Prostate gland (tissue), 2 donors: ENCODE data around the gene LNX2. TPM values are rescaled to one million over a fixed set of nuclear protein-coding genes. Genes with fewer than 3 reads are reported as not detected.

Experiments
- DNase-seq: peaks from one replicate; pipeline ENCODE4 v3.0.0-alpha.2; 2019; ENCODE audit warnings: low spot score
- H3K27ac ChIP-seq, 2 donors: fragments of 200-600 bp; sonication (generic); 2 replicates each; pipeline ENCODE4 v1.5.1; 2017 to 2019
- H3K27me3 ChIP-seq: fragments of 200-600 bp; sonication (generic); replicated peaks from 2 replicates; pipeline ENCODE4 v1.5.1; 2019; ENCODE audit not compliant: insufficient read depth
- H3K36me3 ChIP-seq, 2 donors: fragments of 200-600 bp; sonication (generic); 1 replicate in 1 of 2; 2 replicates in 1 of 2; pipeline versions ENCODE4 v1.5.1 to v1.8.1; 2017 to 2019
- H3K4me1 ChIP-seq: fragments of 200-600 bp; sonication (generic); replicated peaks from 2 replicates; pipeline ENCODE4 v1.5.1; 2019
- H3K4me3 ChIP-seq, 2 donors: fragments of 200-600 bp; sonication (generic); 2 replicates each; pipeline ENCODE4 v1.5.1; 2017 to 2019
- H3K9me3 ChIP-seq: fragments of 200-600 bp; sonication (generic); 2 replicates; pipeline ENCODE4 v1.5.1; 2017
- CTCF ChIP-seq, 4 experiments: fragments of 200-600 bp in 2 of 4; fragments of 450-650 bp in 2 of 4; sonication (generic) in 2 of 4; IDR thresholded peaks; 1 replicate in 3 of 4; 2 replicates in 1 of 4; pipeline ENCODE4 v1.5.1; 2016 to 2019; ENCODE audit warnings: antibody characterized with exemption in 4 of 4, mild to moderate bottlenecking in 2 of 4, moderate library complexity in 2 of 4
- POLR2A ChIP-seq: fragments of 450-650 bp; IDR thresholded peaks from one replicate; pipeline ENCODE4 v1.6.1; 2016; ENCODE audit warnings: antibody characterized with exemption, mild to moderate bottlenecking
- POLR2AphosphoS5 ChIP-seq: sonication (generic); formaldehyde crosslinking; IDR thresholded peaks from one replicate; pipeline ENCODE4 v1.6.1; 2017; ENCODE audit warnings: antibody characterized with exemption
- WGBS: methylation state at CpG from one replicate; pipeline ENCODE4 v1.1.5; 2018; 5-methylcytosine and 5-hydroxymethylcytosine counted together
- intact Hi-C: fragments of 100-400 bp; cut with DNase I; formaldehyde crosslinking; loops from one replicate; pipeline ENCODE4 v1.14.2; 2022
- total RNA-seq, 2 donors: library from RNA; depleted of rRNA; stranded (reverse); fragments of >200 nt; gene quantifications; one replicate each; pipeline ENCODE4 v1.1.0, GENCODE V29; 2016

The LNX2 gene
- total RNA-seq, 2 donors from 2014 or later: 26.3 to 34.1 TPM

GRCh38 chr13:27496006-27496405, 124.3 kb downstream of the LNX2 start:
- Histone ChIP-seq H3K27ac (no peak overlapping the region), H3K27me3 (peaks cover 6% of the 10 kb centered on the region), H3K4me3 (no peak overlapping the region), H3K4me1 (no peaks in the 10 kb centered on the region), H3K9me3 (no peaks in the 10 kb centered on the region), H3K36me3 (no peaks in the 10 kb centered on the region)
- TF ChIP-seq POLR2AphosphoS5 (no peak), POLR2A (no peak), CTCF (IDR thresholded peaks at IDR 0.05) (no peak)
- DNase-seq: no peak
- intact Hi-C loops: no loop called here
- WGBS: 65% methylated on average over 4 of the region's 4 CpGs

Other genes with a start within 250 kb of the LNX2 start
- 100 to 1,000 TPM in 1 of 2 donors, 10 to 100 TPM in 1; 95.0 to 142 TPM for gene GTF3A, start 195.9 kb downstream of the LNX2 start, total RNA-seq
- 10 to 100 TPM; 44.8 to 52.3 TPM for gene MTIF3, start 170.0 kb downstream of the LNX2 start, total RNA-seq
- gene POLR1D, start 1.4 kb upstream of the LNX2 start, total RNA-seq: 100 to 1,000 TPM; 114 to 183 TPM
- not detected for gene GSX1, start 172.0 kb upstream of the LNX2 start, total RNA-seq